ENCODE results near the gene SLC12A6.

GRCh38 chr15:34367101-34368081, 29.8 kb upstream of the SLC12A6 start, which contains the start of gene LPCAT4:
- TF ChIP-seq, protein P1, sequence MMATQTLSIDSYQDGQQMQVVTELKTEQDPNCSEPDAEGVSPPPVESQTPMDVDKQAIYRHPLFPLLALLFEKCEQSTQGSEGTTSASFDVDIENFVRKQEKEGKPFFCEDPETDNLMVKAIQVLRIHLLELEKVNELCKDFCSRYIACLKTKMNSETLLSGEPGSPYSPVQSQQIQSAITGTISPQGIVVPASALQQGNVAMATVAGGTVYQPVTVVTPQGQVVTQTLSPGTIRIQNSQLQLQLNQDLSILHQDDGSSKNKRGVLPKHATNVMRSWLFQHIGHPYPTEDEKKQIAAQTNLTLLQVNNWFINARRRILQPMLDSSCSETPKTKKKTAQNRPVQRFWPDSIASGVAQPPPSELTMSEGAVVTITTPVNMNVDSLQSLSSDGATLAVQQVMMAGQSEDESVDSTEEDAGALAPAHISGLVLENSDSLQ (IDR thresholded peaks at IDR 0.05), result no peak
- no peak for TF ChIP-seq ARNT (IDR thresholded peaks at IDR 0.05)
- TF ChIP-seq TARDBP (IDR thresholded peaks at IDR 0.05), result no peak
- TF ChIP-seq SP1 (IDR thresholded peaks at IDR 0.05), result no peak
- no peak for TF ChIP-seq FOXM1 (IDR thresholded peaks at IDR 0.05; ENCODE audit: borderline replicate concordance)
